Activated CD8-positive, alpha-beta T cell treated with anti-CD3 and anti-CD28 coated beads for 36 hours (primary cell): ENCODE results near the gene UFSP2. TPM values are rescaled to one million over a fixed set of nuclear protein-coding genes. Genes with fewer than 3 reads are reported as not detected.
A peak's percentile ranks its signal among the peaks of the same experiment; 100 is the strongest.

Experiments
- ATAC-seq: fragments of 200-7000 bp; cut with Tn5 transposase; one replicate; pipeline ENCODE4 v1.10.0; 2021; ENCODE audit warnings: mild to moderate bottlenecking, moderate library complexity
- CTCF ChIA-PET: fragments of 350-600 bp; sonication (Branson Sonifier 250); formaldehyde crosslinking; loops from one replicate; lab custom pipeline; 2021; ENCODE audit warnings: antibody characterized with exemption; lab: Charles Lee
- POLR2A ChIA-PET: fragments of 350-600 bp; sonication (Branson Sonifier 250); formaldehyde crosslinking; loops from one replicate; lab custom pipeline; 2021; ENCODE audit warnings: antibody characterized with exemption; lab: Charles Lee
- DNase-seq: peaks from one replicate; pipeline ENCODE4 v3.0.0-alpha.2; 2020
- H3K27ac Mint-ChIP-seq: one replicate; pipeline ENCODE4 v1.8.0; 2021; ENCODE audit warnings: mild to moderate bottlenecking, mixed read lengths
- H3K27me3 Mint-ChIP-seq: one replicate; pipeline ENCODE4 v1.8.0; 2021; ENCODE audit warnings: mixed read lengths
- H3K36me3 Mint-ChIP-seq: one replicate; pipeline ENCODE4 v1.8.0; 2021; ENCODE audit warnings: low read depth, mixed read lengths
- H3K4me1 Mint-ChIP-seq: one replicate; pipeline ENCODE4 v1.8.0; 2021; ENCODE audit warnings: low read depth, mixed read lengths
- H3K4me3 Mint-ChIP-seq: one replicate; pipeline ENCODE4 v1.8.0; 2021; ENCODE audit warnings: mild to moderate bottlenecking, moderate library complexity, mixed read lengths
- H3K9me3 Mint-ChIP-seq: one replicate; pipeline ENCODE4 v1.8.0; 2021; ENCODE audit warnings: mixed read lengths
- intact Hi-C: fragments of 100-400 bp; cut with micrococcal nuclease; formaldehyde crosslinking; loops from one replicate; pipeline ENCODE4 v1.10.0; 2022
- total RNA-seq, 2 experiments: library from RNA; stranded (reverse); gene quantifications; one replicate each; pipeline ENCODE4 v1.2.3, GENCODE V29; 2021
- TF ChIP-seq, protein P1 (sequence below): fragments of 200-600 bp; IDR thresholded peaks from one replicate; pipeline ENCODE4 v1.8.0; 2022; ENCODE audit warnings: antibody characterized with exemption, mild to moderate bottlenecking

Gene UFSP2, protein sequence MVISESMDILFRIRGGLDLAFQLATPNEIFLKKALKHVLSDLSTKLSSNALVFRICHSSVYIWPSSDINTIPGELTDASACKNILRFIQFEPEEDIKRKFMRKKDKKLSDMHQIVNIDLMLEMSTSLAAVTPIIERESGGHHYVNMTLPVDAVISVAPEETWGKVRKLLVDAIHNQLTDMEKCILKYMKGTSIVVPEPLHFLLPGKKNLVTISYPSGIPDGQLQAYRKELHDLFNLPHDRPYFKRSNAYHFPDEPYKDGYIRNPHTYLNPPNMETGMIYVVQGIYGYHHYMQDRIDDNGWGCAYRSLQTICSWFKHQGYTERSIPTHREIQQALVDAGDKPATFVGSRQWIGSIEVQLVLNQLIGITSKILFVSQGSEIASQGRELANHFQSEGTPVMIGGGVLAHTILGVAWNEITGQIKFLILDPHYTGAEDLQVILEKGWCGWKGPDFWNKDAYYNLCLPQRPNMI
- 10 to 100 TPM; 32.0 to 36.1 TPM for total RNA-seq

DNA sequence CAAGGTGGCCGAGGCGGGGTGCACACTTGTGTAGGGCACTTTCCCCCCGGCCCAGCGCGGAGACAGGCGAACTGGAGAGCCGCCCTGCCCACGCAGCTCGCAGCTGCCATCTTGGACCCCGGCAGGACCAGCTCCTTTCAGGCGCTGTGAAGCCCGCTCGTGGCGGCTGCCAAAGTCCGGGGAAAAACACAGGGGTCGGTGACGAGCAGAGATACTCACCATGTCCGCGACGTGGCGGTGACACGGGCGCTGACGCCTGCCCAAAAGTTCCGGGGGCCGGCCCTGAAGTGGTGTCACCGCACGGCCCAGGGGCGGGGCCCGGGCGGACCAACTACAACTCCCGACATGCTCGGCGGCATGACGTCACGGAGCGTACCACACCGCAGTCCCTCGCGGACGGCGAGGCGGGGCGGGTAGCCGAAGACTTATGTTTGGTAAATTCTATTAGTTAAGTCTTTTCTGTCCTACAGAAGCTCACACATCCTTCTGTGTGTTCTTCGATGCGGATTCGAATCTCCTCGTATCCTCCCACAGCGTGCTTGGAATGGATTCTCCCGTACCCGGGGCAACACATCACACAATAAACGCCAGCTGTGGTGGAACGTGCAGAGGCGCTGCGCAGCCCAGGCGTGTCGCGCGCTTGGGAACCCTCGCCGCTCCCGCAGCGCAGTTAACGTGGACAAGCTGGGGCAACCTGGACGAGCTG lies at the start of gene UFSP2:
UFSP2 (minus strand) TSS at position 318 of the 706 bp plus-strand sequence; CDS start at position 222, 96 bp downstream.
- Mint-ChIP-seq H3K4me3 (peak within 1 kb of the TSS; percentile 83), H3K27ac (peak within 1 kb of the TSS; percentile 99), H3K36me3 (peaks cover 8% of the 10 kb centered on the region), H3K27me3 (peaks cover 3% of the 10 kb centered on the region), H3K4me1 (peaks cover 32% of the 10 kb centered on the region), H3K9me3 (no peaks in the 10 kb centered on the region)
- ChIA-PET POLR2A (interaction anchor here (0.8 to 1.6 kb wide), 6 partner anchors 29 to 183 kb away, joined by 3 to 9 read pairs (median 4); partner anchors contain the start of genes ANKRD37 and LRP2BP), CTCF (interaction anchor here (0.6 to 3.0 kb wide), 9 partner anchors 10 to 242 kb away, joined by 3 to 14 read pairs (median 4); partner anchors contain the start of genes ANKRD37 and LRP2BP)
- DNase-seq (peak; percentile 87), ATAC-seq (peak; percentile 91)
- intact Hi-C loops = no loop called here
- TF ChIP-seq, protein P1, sequence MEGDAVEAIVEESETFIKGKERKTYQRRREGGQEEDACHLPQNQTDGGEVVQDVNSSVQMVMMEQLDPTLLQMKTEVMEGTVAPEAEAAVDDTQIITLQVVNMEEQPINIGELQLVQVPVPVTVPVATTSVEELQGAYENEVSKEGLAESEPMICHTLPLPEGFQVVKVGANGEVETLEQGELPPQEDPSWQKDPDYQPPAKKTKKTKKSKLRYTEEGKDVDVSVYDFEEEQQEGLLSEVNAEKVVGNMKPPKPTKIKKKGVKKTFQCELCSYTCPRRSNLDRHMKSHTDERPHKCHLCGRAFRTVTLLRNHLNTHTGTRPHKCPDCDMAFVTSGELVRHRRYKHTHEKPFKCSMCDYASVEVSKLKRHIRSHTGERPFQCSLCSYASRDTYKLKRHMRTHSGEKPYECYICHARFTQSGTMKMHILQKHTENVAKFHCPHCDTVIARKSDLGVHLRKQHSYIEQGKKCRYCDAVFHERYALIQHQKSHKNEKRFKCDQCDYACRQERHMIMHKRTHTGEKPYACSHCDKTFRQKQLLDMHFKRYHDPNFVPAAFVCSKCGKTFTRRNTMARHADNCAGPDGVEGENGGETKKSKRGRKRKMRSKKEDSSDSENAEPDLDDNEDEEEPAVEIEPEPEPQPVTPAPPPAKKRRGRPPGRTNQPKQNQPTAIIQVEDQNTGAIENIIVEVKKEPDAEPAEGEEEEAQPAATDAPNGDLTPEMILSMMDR = no peak

DNA sequence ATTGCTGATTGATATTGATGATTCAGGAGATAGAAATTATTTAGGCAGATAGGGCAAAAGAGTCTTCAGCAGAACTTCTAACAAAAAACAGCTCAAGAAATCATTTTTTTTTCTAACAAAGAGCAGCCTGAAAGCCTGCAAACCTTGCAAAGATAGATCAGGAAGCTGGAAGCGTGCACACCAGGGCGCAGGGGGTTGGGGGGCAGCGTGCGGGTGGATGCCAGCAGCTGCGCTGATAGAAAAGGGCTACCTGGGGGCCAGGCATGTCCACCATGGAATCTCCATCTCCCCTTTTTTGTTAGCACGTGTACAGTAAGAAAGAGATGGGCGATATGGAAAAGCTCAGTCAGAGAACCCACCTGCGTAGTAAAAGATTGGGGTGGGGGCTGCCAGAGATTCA lies 47.5 kb upstream of the UFSP2 start:
- CTCF ChIA-PET = interaction anchor here (1.1 to 1.5 kb wide), 2 partner anchors 48 to 124 kb away, joined by 3 to 8 read pairs; no protein-coding TSS in a partner anchor
- H3K4me3 Mint-ChIP-seq = no peak overlapping the region
- TF ChIP-seq, protein P1 = no peak

DNA sequence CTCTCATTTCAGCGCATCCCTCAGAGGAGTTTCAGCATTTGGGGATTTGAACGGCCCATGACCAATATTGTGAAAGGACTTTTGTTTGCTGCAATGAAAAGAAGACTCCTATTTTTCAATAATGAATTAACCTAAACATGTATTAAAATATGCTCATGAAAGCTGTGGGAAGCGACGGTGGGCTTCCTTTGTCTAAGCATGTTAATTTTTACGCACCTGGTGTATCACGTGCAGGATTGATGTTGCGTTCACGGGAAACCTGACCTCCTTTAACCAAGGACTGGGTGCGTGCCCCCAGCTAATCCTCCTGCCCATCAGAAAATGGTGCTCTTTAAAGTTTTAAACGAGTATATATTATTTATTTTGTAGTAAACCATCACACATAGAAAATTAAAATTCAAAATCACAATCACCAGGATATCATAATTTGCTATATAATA lies 46.4 kb upstream of the UFSP2 start:
- no peak for ATAC-seq
- intact Hi-C loops = loop anchor here (5.0 kb wide), 1 partner anchor 125 kb away; no protein-coding TSS in a partner anchor
- Mint-ChIP-seq H3K4me3 (peak overlapping the region; percentile 84), H3K36me3 (no peaks in the 10 kb centered on the region), H3K4me1 (peaks cover 6% of the 10 kb centered on the region), H3K9me3 (no peaks in the 10 kb centered on the region), H3K27me3 (peaks cover 21% of the 10 kb centered on the region), H3K27ac (no peak overlapping the region)
- ChIA-PET CTCF (interaction anchor here (0.6 to 1.2 kb wide), 3 partner anchors 10 to 125 kb away, joined by 3 to 9 read pairs (median 3); no protein-coding TSS in a partner anchor), POLR2A (interaction anchor here (1.0 kb wide), 2 partner anchors 14 to 47 kb away, joined by 3 to 4 read pairs; no protein-coding TSS in a partner anchor)
- TF ChIP-seq, protein P1 = no peak
- DNase-seq = no peak

More for the DNA sequence above, 47.5 kb upstream of the UFSP2 start:
- POLR2A ChIA-PET = interaction anchor here (1.0 kb wide), 1 partner anchor 13 kb away, joined by 4 read pairs; no protein-coding TSS in a partner anchor
- Mint-ChIP-seq H3K36me3 (no peaks in the 10 kb centered on the region), H3K27ac (no peak overlapping the region), H3K27me3 (peaks cover 26% of the 10 kb centered on the region), H3K9me3 (no peaks in the 10 kb centered on the region), H3K4me1 (peaks cover 6% of the 10 kb centered on the region)
- intact Hi-C loops = loop anchor here (5.0 kb wide), 1 partner anchor 124 kb away; no protein-coding TSS in a partner anchor
- DNase-seq (no peak), ATAC-seq (no peak)

DNA sequence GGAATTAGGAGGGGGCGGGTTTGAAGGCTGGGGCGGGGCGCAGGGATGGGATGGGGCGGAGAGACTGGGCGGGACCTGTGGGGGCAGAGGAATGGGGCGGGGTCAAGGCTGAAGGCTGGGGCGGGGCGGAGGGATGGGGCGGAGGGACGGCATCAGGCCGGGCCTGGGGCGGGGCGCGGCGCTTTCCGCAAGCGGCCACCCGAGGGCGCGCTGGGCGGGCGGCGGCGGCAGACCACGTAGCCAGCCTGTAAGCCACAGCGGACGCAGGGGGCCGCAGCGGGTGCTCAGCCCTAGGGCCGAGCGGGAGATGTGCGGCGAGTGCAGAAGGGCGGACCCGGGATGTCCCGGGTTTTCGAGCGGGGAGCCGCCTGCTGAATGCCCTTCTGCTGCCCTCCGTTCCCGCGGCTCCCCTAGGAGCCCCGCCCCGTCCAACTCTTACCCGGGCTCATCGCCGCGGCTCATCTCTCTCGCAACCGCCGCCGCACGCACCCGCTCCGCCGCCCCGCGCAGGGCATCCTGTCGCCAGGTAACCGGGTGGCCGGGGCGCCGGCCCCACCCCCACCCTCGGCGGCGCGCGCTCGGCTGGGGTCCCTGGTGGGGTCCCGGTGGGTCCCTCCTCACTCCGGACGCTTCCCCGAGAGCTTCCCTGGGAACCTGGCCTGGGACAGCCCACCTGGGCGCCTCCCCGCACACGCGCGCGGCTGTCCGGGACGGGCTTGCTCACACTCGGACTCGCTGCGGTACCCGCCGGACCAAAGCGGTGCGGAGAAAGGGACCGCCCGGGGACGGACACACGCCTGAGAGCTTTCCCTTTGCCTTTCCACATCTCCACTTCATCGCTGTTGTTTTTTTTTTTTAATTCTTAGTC lies 45.7 kb upstream of the UFSP2 start, which contains the start of gene CCDC110:
CCDC110 (minus strand) TSS at position 499 of the 868 bp plus-strand sequence; CDS start at position 449, 50 bp downstream.
- ChIA-PET CTCF (interaction anchor here (0.7 to 1.2 kb wide), 2 partner anchors 46 to 126 kb away, joined by 3 to 9 read pairs; no protein-coding TSS in a partner anchor), POLR2A (interaction anchor here (1.0 kb wide), 1 partner anchor 46 kb away, joined by 3 read pairs; no protein-coding TSS in a partner anchor)
- DNase-seq (peak; percentile 93), ATAC-seq (peak; percentile 99)
- TF ChIP-seq, protein P1 = peak; percentile 56
- Mint-ChIP-seq H3K4me1 (peaks cover 6% of the 10 kb centered on the region), H3K27me3 (peaks cover 16% of the 10 kb centered on the region), H3K36me3 (no peaks in the 10 kb centered on the region), H3K9me3 (no peaks in the 10 kb centered on the region), H3K27ac (no peak within 1 kb of the TSS), H3K4me3 (peak within 1 kb of the TSS; percentile 84)
- intact Hi-C loops = loop anchor here (5.0 kb wide), 1 partner anchor 126 kb away; no protein-coding TSS in a partner anchor
